BLaER1 treated with 17β-estradiol and CSF1 and Interleukin-3, amounts not matched to agents 10 nM and 100 nM (cell line): ENCODE data around the gene TTC9C.
A peak's percentile ranks its signal among the peaks of the same experiment; 100 is the strongest.

Experiments
- H3K27ac ChIP-seq, 11 experiments: shearing (Covaris generic); formaldehyde crosslinking; 2 replicates each; pipeline ENCODE4 v1.8.1; 2022
- H3K27me3 ChIP-seq, 11 experiments: shearing (Covaris generic); formaldehyde crosslinking; 2 replicates each; pipeline ENCODE4 v1.8.1; 2022
- H3K36me3 ChIP-seq, 11 experiments: shearing (Covaris generic); formaldehyde crosslinking; 2 replicates each; pipeline ENCODE4 v1.8.1; 2022
- H3K4me1 ChIP-seq, 10 experiments: shearing (Covaris generic); formaldehyde crosslinking; 2 replicates each; pipeline ENCODE4 v1.8.1; 2022
- H3K4me2 ChIP-seq, 11 experiments: shearing (Covaris generic); formaldehyde crosslinking; 2 replicates each; pipeline ENCODE4 v1.8.1; 2022
- H3K4me3 ChIP-seq, 10 experiments: shearing (Covaris generic); formaldehyde crosslinking; 2 replicates each; pipeline ENCODE4 v1.8.1; 2022
- H3K9ac ChIP-seq, 11 experiments: shearing (Covaris generic); formaldehyde crosslinking; 2 replicates each; pipeline ENCODE4 v1.8.1; 2022
- H3K9me3 ChIP-seq, 11 experiments: shearing (Covaris generic); formaldehyde crosslinking; replicated peaks in 1 of 11; 2 replicates each; pipeline ENCODE4 v1.8.1; 2022
- H4K20me1 ChIP-seq, 11 experiments: shearing (Covaris generic); formaldehyde crosslinking; 2 replicates each; pipeline ENCODE4 v1.8.1; 2022
- Cebpa-rat ChIP-seq, 11 experiments: shearing (Covaris generic); IDR thresholded peaks; 2 replicates each; pipeline ENCODE4 v1.8.1; 2022

The TTC9C gene

DNA sequence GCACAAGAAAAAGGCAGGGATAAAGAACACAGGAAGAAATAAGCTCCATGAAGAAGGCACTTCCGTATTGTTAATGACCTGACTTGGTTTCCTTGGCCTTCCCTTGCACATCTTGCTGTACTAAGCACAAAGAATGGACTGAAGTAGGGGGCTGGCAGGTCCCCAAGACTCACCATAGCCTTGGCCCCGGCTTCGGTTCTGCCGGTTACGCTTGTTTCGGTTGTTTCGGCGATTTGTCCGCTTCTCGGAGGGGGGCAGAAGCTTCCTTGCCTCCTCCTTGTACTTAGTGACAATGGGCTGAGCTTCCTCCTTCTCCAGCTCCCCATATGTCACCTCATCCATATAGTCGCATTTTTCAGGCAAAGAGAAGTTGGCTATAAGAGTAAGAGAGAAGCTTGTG lies 11.5 kb upstream of the TTC9C start:
- Histone ChIP-seq H3K4me2 (no peak overlapping the region), H3K36me3 (peaks cover 96 to 100% (median 97%) of the 10 kb centered on the region in 11 experiments), H4K20me1 (peaks cover 2 to 23% (median 6%) of the 10 kb centered on the region in 11 experiments; a peak in 11 of 22 replicates), H3K4me3 (no peak overlapping the region), H3K27me3 (no peaks in the 10 kb centered on the region), H3K4me1 (peaks cover 0 to 4% (median 0%) of the 10 kb centered on the region in 10 experiments; a peak in 3 of 20 replicates), H3K9ac (peak overlapping the region in 6 of 11 experiments; percentile 3 to 28 (median 10); a peak in 3 of 22 replicates), H3K9me3 (no peaks in the 10 kb centered on the region), H3K27ac (no peak overlapping the region; a peak in 1 of 22 replicates)
- no peak for TF ChIP-seq Cebpa-rat (IDR thresholded peaks at IDR 0.05)

GRCh38 chr11:62719302-62719978 lies 8.8 kb upstream of the TTC9C start:
- Histone ChIP-seq H3K27me3 (no peaks in the 10 kb centered on the region), H3K4me3 (no peak overlapping the region), H3K27ac (no peak overlapping the region), H3K36me3 (peaks cover 98 to 100% (median 98%) of the 10 kb centered on the region in 11 experiments), H3K4me1 (peaks cover 6 to 23% (median 12%) of the 10 kb centered on the region in 10 experiments), H3K4me2 (no peak overlapping the region), H3K9ac (peak overlapping the region in 1 of 11 experiments; percentile 3; a peak in 1 of 22 replicates), H3K9me3 (no peaks in the 10 kb centered on the region), H4K20me1 (peaks cover 19 to 49% (median 31%) of the 10 kb centered on the region in 11 experiments; a peak in 21 of 22 replicates)
- no peak for TF ChIP-seq Cebpa-rat (IDR thresholded peaks at IDR 0.05)

DNA sequence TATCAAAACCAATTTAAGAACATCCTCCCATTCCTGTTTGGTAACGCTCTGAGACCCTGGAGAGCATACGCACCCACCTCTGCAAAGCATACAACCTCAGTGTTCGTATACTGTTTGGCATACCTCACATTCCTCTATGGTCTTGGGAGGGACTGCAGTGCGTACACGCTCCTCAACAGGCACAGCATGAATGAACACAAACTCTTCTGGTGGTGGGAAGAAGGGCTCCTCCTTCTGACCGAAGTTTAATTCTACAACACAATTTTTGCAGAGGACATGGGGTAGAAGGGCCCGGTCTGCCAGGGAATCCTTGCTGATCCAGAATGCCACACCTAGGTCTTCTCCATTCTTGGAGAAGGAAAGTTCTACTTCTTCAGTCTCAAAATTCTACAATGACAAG lies 6.3 kb upstream of the TTC9C start:
- H3K9ac ChIP-seq: peak overlapping the region in 2 of 11 experiments; percentile 20 to 30; a peak in 1 of 22 replicates
- no peak overlapping the region for H3K4me3 ChIP-seq
- no peak overlapping the region for H3K27ac ChIP-seq
- H3K4me1 ChIP-seq: peaks cover 14 to 30% (median 20%) of the 10 kb centered on the region in 10 experiments
- H4K20me1 ChIP-seq: peaks cover 40 to 71% (median 53%) of the 10 kb centered on the region in 11 experiments
- H3K9me3 ChIP-seq: no peaks in the 10 kb centered on the region
- H3K27me3 ChIP-seq: no peaks in the 10 kb centered on the region
- TF ChIP-seq Cebpa-rat (IDR thresholded peaks at IDR 0.05): no peak
- no peak overlapping the region for H3K4me2 ChIP-seq
- H3K36me3 ChIP-seq: peaks cover 74 to 93% (median 88%) of the 10 kb centered on the region in 11 experiments

DNA sequence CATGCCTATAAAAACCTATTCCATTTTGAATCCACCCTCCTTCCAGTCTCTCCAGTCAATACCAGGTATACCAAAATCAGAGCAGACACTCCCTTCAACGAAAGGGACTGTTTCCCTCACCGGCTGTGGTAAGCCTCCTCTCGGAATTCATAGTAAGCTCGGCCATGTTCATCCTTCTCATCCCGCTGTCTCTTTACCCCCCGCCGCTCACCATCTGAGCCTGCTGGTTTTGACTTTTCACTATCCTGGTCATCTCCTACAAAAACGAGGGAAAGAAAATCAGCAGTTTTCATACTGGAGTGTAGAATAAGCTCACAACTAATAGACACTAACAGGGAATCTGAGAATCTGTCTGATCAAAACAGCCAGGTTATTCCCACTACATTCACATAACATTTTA lies 4.1 kb upstream of the TTC9C start:
- Histone ChIP-seq H3K27ac (peak overlapping the region in 3 of 11 experiments; percentile 79 to 92 (median 86); a peak in 3 of 22 replicates), H3K4me2 (peak overlapping the region; percentile 87 to 97 (median 92)), H4K20me1 (peaks cover 40 to 63% (median 51%) of the 10 kb centered on the region in 11 experiments), H3K4me1 (peaks cover 14 to 30% (median 20%) of the 10 kb centered on the region in 10 experiments), H3K27me3 (no peaks in the 10 kb centered on the region), H3K9ac (peak overlapping the region; percentile 91 to 99 (median 98); a peak in 21 of 22 replicates), H3K4me3 (peak overlapping the region; percentile 89 to 100 (median 97); a peak in 18 of 20 replicates), H3K36me3 (peaks cover 52 to 71% (median 66%) of the 10 kb centered on the region in 11 experiments), H3K9me3 (no peaks in the 10 kb centered on the region)
- no peak for TF ChIP-seq Cebpa-rat (IDR thresholded peaks at IDR 0.05)

DNA sequence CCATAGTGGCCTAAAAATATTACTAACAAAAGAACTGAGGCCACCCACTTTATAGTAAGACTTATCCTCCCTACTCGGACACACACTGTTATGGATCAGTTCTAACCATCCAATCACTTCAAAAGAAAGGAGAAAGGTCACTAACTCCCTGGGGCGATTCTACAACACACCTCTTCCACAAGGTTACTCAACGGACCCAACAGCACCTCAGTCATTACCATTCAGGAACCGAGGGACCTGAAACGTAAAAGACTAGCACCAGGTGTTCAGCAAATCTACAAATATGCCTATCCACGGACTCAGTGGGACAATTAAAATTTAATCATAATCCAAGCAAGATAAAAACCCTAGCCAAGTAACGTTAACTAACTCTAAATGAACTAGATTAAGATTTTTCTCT lies 2.6 kb upstream of the TTC9C start:
- H3K27me3 ChIP-seq: no peaks in the 10 kb centered on the region
- H3K27ac ChIP-seq: peak overlapping the region; percentile 79 to 98 (median 93)
- peak overlapping the region; percentile 89 to 100 (median 97) for H3K4me3 ChIP-seq
- H3K9me3 ChIP-seq: no peaks in the 10 kb centered on the region
- peaks cover 45 to 69% (median 51%) of the 10 kb centered on the region in 11 experiments for H4K20me1 ChIP-seq
- H3K9ac ChIP-seq: peak overlapping the region; percentile 91 to 99 (median 98)
- peak overlapping the region; percentile 87 to 97 (median 92) for H3K4me2 ChIP-seq
- peaks cover 24 to 40% (median 31%) of the 10 kb centered on the region in 10 experiments for H3K4me1 ChIP-seq
- H3K36me3 ChIP-seq: peaks cover 38 to 57% (median 52%) of the 10 kb centered on the region in 11 experiments
- no peak for TF ChIP-seq Cebpa-rat (IDR thresholded peaks at IDR 0.05)

DNA sequence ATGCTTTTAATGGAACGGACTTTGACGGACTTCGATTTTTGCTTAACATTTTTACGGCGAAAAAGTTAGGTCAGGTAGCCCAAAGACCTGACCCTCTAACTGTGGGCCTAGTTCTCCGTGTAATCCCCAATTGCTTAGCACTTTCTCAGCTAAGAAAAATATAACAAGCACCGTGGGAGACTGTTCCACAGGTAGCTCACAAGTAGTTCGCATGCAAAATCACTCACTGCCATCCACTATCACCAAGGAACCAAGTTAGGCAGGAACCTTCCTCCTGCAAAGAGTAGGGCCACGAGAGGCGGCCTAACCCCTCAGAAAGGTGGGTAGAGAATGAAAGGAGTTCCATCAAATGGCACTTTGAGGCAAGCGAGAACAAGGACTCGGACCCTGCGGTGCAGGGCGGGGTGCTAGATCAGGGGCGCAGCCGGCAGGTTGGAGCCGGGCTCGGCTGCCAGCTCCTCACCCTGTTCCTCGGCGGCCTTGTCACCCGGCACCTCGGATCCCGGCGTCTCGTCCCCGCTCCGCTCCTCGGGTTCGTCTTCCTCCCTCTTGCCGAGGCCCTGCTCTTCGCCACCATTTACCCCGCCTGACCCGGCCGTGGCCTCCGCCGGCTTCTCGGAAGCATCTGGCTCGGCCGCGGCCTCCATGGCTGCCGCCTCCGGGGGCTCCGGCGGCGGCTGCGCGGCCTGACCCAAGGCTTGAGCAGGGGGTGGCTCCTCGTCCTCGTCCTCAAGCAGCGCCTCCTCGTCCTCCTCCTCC lies 2.0 kb upstream of the TTC9C start:
- Histone ChIP-seq H4K20me1 (peaks cover 47 to 72% (median 53%) of the 10 kb centered on the region in 11 experiments), H3K27ac (peak overlapping the region; percentile 79 to 98 (median 93)), H3K9me3 (no peaks in the 10 kb centered on the region), H3K27me3 (no peaks in the 10 kb centered on the region), H3K4me3 (peak overlapping the region; percentile 89 to 100 (median 97)), H3K4me2 (peak overlapping the region; percentile 87 to 97 (median 92)), H3K9ac (peak overlapping the region; percentile 91 to 99 (median 98)), H3K36me3 (peaks cover 31 to 57% (median 49%) of the 10 kb centered on the region in 11 experiments), H3K4me1 (peaks cover 31 to 47% (median 38%) of the 10 kb centered on the region in 10 experiments)
- no peak for TF ChIP-seq Cebpa-rat (IDR thresholded peaks at IDR 0.05)

DNA sequence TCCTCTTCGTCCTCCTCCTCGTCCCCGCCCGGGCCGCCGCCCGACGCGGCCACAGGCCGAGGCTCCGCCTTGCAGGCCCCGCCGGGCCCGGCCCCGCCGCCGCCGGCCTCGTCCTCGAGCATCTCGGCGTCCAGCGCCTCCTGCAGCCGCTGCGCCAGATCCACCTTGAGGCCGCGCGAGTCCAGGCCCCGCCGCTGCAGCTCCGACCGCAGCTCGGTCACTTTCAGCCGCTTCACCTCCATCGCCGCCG lies 1.4 kb upstream of the TTC9C start:
- no peaks in the 10 kb centered on the region for H3K9me3 ChIP-seq
- H3K4me1 ChIP-seq: peaks cover 36 to 52% (median 43%) of the 10 kb centered on the region in 10 experiments
- H3K27ac ChIP-seq: peak overlapping the region; percentile 79 to 98 (median 93)
- peak overlapping the region; percentile 89 to 100 (median 97) for H3K4me3 ChIP-seq
- peak overlapping the region; percentile 91 to 99 (median 98) for H3K9ac ChIP-seq
- peak overlapping the region; percentile 87 to 97 (median 92) for H3K4me2 ChIP-seq
- no peaks in the 10 kb centered on the region for H3K27me3 ChIP-seq
- no peak for TF ChIP-seq Cebpa-rat (IDR thresholded peaks at IDR 0.05)
- H3K36me3 ChIP-seq: peaks cover 26 to 57% (median 44%) of the 10 kb centered on the region in 11 experiments
- H4K20me1 ChIP-seq: peaks cover 47 to 69% (median 55%) of the 10 kb centered on the region in 11 experiments

DNA sequence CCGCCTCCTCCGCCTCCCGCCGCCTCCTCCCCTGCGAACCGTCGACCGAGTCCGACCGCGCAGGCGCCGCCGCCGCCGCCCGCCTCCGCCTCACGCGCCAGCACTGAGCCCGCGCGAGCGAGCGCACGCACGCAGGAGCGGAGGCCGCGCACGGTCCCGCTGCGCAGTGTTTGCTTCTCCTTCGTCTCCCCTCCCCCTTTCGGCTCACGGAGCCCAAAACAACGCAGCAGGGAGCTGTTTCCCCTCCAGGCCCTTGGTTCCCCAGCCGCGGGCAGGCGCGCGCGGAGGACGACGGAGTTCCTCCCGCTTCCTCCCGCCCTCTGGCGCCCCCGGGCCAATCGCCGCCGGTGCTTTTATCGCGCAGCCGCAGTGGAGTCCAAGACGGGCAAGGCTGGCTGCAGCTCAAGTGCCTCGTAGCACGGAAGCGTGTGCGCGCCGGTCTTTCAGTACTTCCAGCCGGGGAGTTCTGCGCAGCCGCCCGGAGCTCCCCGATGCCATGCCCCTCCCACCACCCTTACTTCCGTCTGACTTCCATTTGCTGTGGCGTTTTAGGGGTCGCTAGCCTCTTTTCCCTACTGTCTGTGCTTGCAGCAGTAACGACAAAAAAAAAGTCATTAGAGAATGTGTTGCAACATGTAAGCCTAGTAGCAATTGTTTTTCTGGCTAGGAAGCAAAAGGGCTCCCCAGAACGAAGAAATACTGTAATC lies 968 bp upstream of the TTC9C start, which contains the start of gene HNRNPUL2:
TSS of gene HNRNPUL2 (minus strand) at position 293 of the 707 bp plus-strand sequence. CDS start 301 bp downstream, outside the sequence.
- Histone ChIP-seq H3K9ac (peak within 1 kb of the TSS; percentile 91 to 99 (median 98)), H3K4me3 (peak within 1 kb of the TSS; percentile 89 to 100 (median 97)), H4K20me1 (peaks cover 44 to 65% (median 50%) of the 10 kb centered on the region in 11 experiments), H3K36me3 (peaks cover 21 to 54% (median 39%) of the 10 kb centered on the region in 11 experiments), H3K9me3 (no peaks in the 10 kb centered on the region), H3K4me1 (peaks cover 40 to 55% (median 46%) of the 10 kb centered on the region in 10 experiments), H3K4me2 (peak within 1 kb of the TSS; percentile 88 to 97 (median 95)), H3K27me3 (no peaks in the 10 kb centered on the region), H3K27ac (peak within 1 kb of the TSS; percentile 79 to 98 (median 93))
- TF ChIP-seq Cebpa-rat (IDR thresholded peaks at IDR 0.05): no peak
